Stimulated activated CD8-positive, alpha-beta memory T cell treated with anti-CD3 and anti-CD28 coated beads, Interleukin-7, amount 100 ng/mL, for 24 hours (primary cell): ENCODE measurements around the gene KLRK1.
"Not testable (repeated sequence)": the region's sequence is repeated elsewhere in the genome, so short reads cannot be mapped to it uniquely, and the experiment has no call there.

Source experiments
- DNase-seq: peaks from one replicate; pipeline ENCODE4 v3.0.0-alpha.2; 2020; ENCODE audit warnings: low read depth

Gene KLRK1

GRCh38 chr12:10389904-10390303 is at the start of gene KLRK1:
KLRK1 (minus strand) TSS chr12:10390041; CDS start chr12:10388810, 1,231 bp downstream.
- no peak for DNase-seq

DNA sequence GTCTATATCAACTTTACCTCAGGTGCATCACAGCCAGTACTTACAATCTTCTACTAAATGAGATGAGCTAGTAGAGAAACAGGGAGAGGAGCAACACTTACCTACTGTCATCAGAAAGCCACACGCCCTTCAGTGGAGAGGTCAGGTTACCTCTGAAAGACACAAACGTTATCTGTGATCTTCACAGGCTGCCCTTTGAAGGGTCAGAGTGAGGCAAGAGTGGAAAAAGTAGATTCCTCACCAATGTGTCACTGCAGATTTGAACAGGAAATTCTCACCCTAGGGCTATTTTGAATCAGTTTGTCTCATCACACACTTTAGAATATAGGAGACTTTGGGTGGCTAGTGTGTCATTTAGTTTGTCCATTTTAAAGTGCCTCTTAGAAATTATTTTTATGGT is 47.8 kb upstream of the KLRK1 start:
- not testable (repeated sequence) for DNase-seq

DNA sequence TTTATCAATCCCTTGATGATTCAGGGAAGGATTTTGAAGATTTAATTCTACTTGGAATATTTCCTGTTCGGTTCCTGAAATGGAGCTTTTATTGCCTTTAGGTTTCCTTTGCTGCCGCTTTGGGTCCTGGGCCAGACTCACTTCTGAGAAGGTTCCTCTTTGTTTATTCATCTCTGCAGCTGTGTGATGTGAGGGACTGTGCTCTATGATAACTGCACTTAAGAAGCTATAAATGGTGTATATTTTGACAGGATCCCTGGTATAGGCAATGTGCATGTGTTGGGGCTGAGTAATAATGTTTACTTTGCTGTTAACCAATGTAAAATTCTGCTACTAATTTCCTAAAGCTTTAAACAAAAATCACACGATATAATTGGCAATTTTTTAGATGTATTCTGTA is 46.0 kb upstream of the KLRK1 start, which contains the start of gene KLRC2:
TSS of gene KLRC2 (minus strand) at position 195 of the 400 bp plus-strand sequence. CDS start at position 171, 24 bp downstream.
- DNase-seq = not testable (repeated sequence)

- not testable (repeated sequence) for DNase-seq
Measured at GRCh38 chr12:10430623-10431022, 40.8 kb upstream of the KLRK1 start.

- DNase-seq = not testable (repeated sequence)
Measured at GRCh38 chr12:10425938-10426337, 36.1 kb upstream of the KLRK1 start.

DNA sequence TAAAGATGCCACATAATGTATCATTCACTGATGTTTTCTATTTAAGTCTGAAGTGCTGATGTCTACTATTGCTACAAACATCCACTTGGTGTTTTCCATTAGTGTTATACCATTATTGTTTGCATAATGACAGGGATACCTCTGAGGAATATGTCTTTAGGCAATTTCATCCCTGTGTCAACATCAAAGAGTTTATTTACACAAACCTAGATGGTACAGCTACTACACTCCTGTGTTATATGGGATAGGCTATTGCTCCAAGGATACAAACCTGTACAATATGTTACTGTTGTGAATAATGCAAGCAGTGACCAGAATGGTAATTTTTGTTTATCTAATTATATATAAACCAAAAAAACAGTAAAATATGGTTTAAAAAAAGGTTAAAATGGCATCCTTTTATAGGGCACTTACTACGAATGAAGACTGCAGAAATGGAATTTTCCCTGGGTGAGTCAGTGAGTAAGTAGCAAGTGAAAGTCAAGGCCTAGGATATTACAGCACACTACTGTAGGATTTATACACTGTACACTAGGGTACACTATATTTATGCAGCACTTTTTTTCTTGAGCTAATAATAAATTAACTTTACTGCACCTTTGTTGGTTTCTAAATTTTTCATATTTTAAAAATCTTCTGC is 34.5 kb upstream of the KLRK1 start:
- DNase-seq = not testable (repeated sequence)

GRCh38 chr12:10422159-10422558 is 32.3 kb upstream of the KLRK1 start:
- DNase-seq = not testable (repeated sequence)

GRCh38 chr12:10420334-10420733 is 30.5 kb upstream of the KLRK1 start, which contains the start of gene KLRC3:
KLRC3 (minus strand) TSS chr12:10420595; CDS start chr12:10420550, 45 bp downstream.
- DNase-seq = not testable (repeated sequence)

DNA sequence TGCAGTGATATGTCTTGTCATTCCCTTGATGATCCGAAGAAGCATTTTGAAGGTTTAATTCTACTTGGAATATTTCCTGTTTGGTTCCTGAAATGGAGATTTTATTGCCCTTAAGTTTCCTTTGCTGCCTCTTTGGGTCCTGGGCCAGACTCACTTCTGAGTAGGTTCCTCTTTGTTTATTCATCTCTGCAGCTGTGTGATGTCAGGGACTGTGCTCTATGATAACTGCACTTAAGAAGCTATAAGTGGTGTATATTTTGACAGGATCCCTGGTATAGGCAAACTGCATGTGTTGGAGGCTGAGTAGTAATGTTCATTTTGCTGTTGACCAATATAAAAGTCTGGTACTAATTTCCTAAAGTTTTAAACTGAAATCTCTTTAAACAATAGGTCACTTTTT is 19.6 kb upstream of the KLRK1 start, which contains the start of gene KLRC4:
TSS of gene KLRC4 (minus strand) at position 366 of the 400 bp plus-strand sequence. CDS start at position 184, 182 bp downstream.
- no peak for DNase-seq

GRCh38 chr12:10408842-10409241 is 19.0 kb upstream of the KLRK1 start:
- no peak for DNase-seq

DNA sequence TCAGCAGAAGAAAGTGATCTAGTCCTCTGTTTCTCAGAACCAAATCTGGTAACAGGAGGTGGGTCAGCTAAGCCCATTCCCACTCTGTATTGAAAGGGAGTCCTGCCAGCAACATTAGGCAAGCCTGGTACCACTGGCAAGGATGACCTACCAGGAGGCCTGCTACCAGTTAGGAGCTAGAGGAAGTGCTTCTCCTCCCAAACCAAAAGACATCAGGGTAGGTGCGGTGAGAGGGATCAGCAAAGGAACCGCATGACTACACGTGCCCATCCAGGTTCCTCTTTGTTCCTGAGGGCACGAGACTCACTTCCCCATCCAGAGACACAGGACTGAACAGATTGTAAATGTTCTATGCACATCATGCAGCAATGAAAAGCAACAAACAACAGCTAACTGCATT is 16.9 kb upstream of the KLRK1 start:
- DNase-seq = no peak

DNA sequence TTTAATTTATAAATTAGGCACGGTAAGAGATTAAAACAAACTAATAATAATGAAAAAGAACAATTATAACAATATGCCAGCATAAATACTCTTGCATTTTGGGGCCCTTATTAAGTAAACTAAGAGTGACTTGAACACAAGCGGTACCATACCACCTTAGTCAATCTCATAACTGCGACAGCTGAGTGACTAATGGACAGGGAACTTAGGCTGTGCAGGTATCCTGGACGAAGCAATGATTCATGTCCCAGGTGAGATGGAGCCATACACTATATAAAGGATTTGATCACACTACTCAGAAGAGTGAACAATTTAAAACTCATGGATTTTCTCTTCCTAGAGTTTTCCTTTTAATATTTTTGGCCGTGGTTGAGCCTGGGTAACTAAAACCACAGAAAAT is 15.5 kb upstream of the KLRK1 start:
- no peak for DNase-seq

GRCh38 chr12:10404798-10405197 is 15.0 kb upstream of the KLRK1 start:
- no peak for DNase-seq

DNA sequence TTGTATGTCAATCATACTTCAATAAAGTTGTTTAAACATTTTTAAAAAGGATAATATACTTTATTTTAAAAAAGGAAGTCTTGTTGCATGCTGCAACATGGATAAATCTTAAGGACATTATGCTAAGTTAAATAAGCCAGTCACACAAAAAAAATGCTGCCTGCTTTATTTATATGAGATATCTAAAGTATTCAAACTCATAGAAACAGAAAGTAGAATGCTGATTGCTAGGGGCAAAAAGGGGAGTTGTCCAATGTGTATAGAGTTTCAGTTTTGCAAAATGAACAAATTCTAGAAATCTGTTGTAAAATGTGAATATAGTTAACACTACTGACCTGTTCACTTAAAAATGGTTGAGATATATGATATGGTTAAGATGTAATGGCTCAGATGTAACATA is 11.0 kb upstream of the KLRK1 start:
- no peak for DNase-seq

- no peak for DNase-seq
Measured at GRCh38 chr12:10398168-10398567, 8.3 kb upstream of the KLRK1 start.

DNA sequence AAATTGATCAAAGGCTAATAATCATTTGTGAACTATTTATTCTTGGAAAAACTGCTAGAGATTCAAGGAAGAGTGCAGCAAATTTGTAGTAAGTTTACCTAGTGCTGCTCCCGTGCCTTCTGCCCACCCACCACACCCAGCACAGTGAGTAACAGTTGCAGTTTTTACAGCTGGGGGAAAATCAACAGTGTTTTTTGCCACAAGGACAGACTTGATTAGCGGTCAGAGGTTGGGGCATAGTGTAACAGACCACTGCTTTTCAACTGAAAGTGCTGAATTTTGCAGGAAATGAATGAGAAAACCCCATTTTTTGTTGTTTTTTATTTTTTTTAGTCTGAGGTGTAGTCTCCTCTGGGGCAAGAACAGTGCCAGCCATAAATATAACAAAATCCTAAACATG is 7.5 kb upstream of the KLRK1 start:
- no peak for DNase-seq

GRCh38 chr12:10396176-10396575 is 6.3 kb upstream of the KLRK1 start:
- not testable (repeated sequence) for DNase-seq

GRCh38 chr12:10395390-10395998 is 5.7 kb upstream of the KLRK1 start:
- no peak for DNase-seq

DNA sequence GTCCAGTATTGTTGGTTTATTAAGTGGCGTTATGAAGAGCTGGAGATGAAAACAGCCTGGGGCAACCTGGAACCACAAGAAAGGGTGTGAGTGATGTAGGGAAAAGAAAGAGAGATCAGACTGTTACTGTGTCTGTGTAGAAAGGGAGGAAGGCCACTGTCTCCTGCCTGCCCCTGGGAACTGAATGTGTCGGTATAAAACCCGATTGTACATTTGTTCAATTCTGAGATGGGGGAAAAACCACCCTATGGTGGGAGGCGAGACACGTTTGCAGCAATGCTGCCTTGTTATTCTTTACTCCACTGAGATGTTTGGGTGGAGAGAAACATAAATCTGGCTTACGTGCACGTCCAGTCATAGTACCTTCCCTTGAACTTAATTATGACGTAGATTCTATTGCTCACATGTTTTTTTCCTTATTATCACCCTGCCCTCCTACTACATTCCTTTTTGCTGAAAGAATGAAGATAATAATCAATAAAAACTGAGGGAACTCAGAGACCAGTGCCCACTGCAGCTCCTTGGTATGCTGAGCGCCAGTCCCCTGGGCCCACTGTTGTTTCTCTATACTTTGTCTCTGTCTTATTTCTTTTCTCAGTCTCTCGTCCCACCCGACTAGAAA is 4.8 kb upstream of the KLRK1 start:
- not testable (repeated sequence) for DNase-seq

GRCh38 chr12:10393291-10393690 is 3.5 kb upstream of the KLRK1 start:
- DNase-seq = no peak

- no peak for DNase-seq
Measured at GRCh38 chr12:10392394-10392930, 2.6 kb upstream of the KLRK1 start.

- not testable (repeated sequence) for DNase-seq
Measured at GRCh38 chr12:10390991-10391390, 1.1 kb upstream of the KLRK1 start.
